Activated T-cell treated with anti-CD3 and anti-CD28 coated beads, Interleukin-2, amount 50 U/mL, for 1 hour (primary cell): ENCODE results near the gene CANT1.

Source experiments
- DNase-seq: peaks from one replicate; pipeline ENCODE4 v3.0.0-alpha.2; 2020

Gene CANT1

GRCh38 chr17:78993981-78994671 lies 15.4 kb downstream of the CANT1 start:
- peak; percentile 14 for DNase-seq

- peak; percentile 60 for DNase-seq
Measured at GRCh38 chr17:78993241-78993956, 16.2 kb downstream of the CANT1 start.

GRCh38 chr17:78992542-78993212 lies 16.9 kb downstream of the CANT1 start:
- DNase-seq = no peak

GRCh38 chr17:78991906-78992532 lies 17.5 kb downstream of the CANT1 start:
- DNase-seq = peak; percentile 13

GRCh38 chr17:78991017-78991738 lies 18.4 kb downstream of the CANT1 start:
- DNase-seq = no peak

- DNase-seq = no peak
Measured at GRCh38 chr17:78990349-78991016, 19.1 kb downstream of the CANT1 start.

- DNase-seq = no peak
Measured at GRCh38 chr17:78988152-78988551, 21.4 kb downstream of the CANT1 start.

GRCh38 chr17:78986649-78987328 lies 22.8 kb downstream of the CANT1 start:
- no peak for DNase-seq

- no peak for DNase-seq
Measured at GRCh38 chr17:78986048-78986648, 23.4 kb downstream of the CANT1 start.

- no peak for DNase-seq
Measured at GRCh38 chr17:78985395-78985794, 24.2 kb downstream of the CANT1 start.

- DNase-seq = no peak
Measured at GRCh38 chr17:78981010-78981888, 28.3 kb downstream of the CANT1 start.

- no peak for DNase-seq
Measured at GRCh38 chr17:78980624-78980972, 29.0 kb downstream of the CANT1 start.

- DNase-seq = peak; percentile 33
Measured at GRCh38 chr17:78979780-78980623, 29.6 kb downstream of the CANT1 start, which contains the start of gene LGALS3BP. Gene LGALS3BP, minus strand, starts transcription at chr17:78979923. Its CDS starts 2,732 bp downstream, at chr17:78977191.

GRCh38 chr17:78977997-78978973 lies 31.3 kb downstream of the CANT1 start:
- DNase-seq = no peak

GRCh38 chr17:78977681-78977943 lies 32.0 kb downstream of the CANT1 start:
- no peak for DNase-seq

GRCh38 chr17:78976907-78977680 lies 32.5 kb downstream of the CANT1 start:
- no peak for DNase-seq
